Panc1 (cell line): ENCODE measurements around the gene RPS15.

Source experiments
- POLR2AphosphoS5 ChIP-seq: IDR thresholded peaks from 2 replicates; pipeline ENCODE4 v1.6.1; 2012; ENCODE audit warnings: mild to moderate bottlenecking, low read depth, low read length, moderate library complexity
- TF ChIP-seq, protein P1 (sequence below): fragments of 450-650 bp; IDR thresholded peaks from 2 replicates; pipeline ENCODE4 v1.5.1; 2017; ENCODE audit warnings: mild to moderate bottlenecking
- TF ChIP-seq, protein P2 (sequence below), 2 experiments: IDR thresholded peaks; 2 replicates each; pipeline ENCODE4 v1.6.1; 2011 to 2012; ENCODE audit warnings: low read depth in 2 of 2, control low read depth in 1 of 2, low read length in 1 of 2, mild to moderate bottlenecking in 1 of 2, moderate library complexity in 1 of 2; ENCODE audit not compliant: insufficient read depth in 1 of 2

DNA sequence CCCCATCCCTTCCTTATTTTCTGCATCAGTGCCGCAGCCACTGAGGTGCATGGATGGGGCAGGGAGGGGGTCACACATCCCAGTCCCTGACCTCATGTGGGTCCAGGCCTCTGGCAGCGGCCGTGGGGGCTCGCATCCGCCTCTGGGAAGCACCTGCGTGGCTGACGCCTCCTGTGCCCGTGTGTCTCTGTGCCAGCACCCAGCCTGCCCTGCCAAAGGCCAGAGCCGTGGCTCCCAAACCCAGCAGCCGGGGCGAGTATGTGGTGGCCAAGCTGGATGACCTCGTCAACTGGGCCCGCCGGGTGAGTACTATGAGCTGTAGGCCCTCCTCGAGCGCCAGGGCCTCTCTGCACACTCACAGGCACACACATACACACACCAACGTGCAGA, 49.6 kb upstream of the RPS15 start:
- TF ChIP-seq, protein P1, sequence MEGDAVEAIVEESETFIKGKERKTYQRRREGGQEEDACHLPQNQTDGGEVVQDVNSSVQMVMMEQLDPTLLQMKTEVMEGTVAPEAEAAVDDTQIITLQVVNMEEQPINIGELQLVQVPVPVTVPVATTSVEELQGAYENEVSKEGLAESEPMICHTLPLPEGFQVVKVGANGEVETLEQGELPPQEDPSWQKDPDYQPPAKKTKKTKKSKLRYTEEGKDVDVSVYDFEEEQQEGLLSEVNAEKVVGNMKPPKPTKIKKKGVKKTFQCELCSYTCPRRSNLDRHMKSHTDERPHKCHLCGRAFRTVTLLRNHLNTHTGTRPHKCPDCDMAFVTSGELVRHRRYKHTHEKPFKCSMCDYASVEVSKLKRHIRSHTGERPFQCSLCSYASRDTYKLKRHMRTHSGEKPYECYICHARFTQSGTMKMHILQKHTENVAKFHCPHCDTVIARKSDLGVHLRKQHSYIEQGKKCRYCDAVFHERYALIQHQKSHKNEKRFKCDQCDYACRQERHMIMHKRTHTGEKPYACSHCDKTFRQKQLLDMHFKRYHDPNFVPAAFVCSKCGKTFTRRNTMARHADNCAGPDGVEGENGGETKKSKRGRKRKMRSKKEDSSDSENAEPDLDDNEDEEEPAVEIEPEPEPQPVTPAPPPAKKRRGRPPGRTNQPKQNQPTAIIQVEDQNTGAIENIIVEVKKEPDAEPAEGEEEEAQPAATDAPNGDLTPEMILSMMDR, result no peak
- TF ChIP-seq, protein P2, sequence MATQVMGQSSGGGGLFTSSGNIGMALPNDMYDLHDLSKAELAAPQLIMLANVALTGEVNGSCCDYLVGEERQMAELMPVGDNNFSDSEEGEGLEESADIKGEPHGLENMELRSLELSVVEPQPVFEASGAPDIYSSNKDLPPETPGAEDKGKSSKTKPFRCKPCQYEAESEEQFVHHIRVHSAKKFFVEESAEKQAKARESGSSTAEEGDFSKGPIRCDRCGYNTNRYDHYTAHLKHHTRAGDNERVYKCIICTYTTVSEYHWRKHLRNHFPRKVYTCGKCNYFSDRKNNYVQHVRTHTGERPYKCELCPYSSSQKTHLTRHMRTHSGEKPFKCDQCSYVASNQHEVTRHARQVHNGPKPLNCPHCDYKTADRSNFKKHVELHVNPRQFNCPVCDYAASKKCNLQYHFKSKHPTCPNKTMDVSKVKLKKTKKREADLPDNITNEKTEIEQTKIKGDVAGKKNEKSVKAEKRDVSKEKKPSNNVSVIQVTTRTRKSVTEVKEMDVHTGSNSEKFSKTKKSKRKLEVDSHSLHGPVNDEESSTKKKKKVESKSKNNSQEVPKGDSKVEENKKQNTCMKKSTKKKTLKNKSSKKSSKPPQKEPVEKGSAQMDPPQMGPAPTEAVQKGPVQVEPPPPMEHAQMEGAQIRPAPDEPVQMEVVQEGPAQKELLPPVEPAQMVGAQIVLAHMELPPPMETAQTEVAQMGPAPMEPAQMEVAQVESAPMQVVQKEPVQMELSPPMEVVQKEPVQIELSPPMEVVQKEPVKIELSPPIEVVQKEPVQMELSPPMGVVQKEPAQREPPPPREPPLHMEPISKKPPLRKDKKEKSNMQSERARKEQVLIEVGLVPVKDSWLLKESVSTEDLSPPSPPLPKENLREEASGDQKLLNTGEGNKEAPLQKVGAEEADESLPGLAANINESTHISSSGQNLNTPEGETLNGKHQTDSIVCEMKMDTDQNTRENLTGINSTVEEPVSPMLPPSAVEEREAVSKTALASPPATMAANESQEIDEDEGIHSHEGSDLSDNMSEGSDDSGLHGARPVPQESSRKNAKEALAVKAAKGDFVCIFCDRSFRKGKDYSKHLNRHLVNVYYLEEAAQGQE (IDR thresholded peaks at IDR 0.05; ENCODE audit: insufficient read depth in 1 of 2, low read depth in 2 of 2, low read length in 1 of 2), result no peak
- TF ChIP-seq POLR2AphosphoS5, result no peak
